Measurements from ENCODE around the gene RPRD2. TPM values are rescaled to one million over a fixed set of nuclear protein-coding genes. Genes with fewer than 3 reads are reported as not detected.

RPRD2 gene
- total RNA-seq, 1 donor from 2014 or later = 32.0 TPM

- Histone ChIP-seq H3K27me3 (ENCODE audit: low read depth) (no peaks in the 10 kb centered on the region), H3K4me3 (peak overlapping the region; percentile 82), H3K4me1 (peaks cover 45% of the 10 kb centered on the region), H3K27ac (peak overlapping the region; percentile 99), H3K9me3 (no peaks in the 10 kb centered on the region), H3K36me3 (no peaks in the 10 kb centered on the region)
- no peak for DNase-seq
- TF ChIP-seq, protein P1, sequence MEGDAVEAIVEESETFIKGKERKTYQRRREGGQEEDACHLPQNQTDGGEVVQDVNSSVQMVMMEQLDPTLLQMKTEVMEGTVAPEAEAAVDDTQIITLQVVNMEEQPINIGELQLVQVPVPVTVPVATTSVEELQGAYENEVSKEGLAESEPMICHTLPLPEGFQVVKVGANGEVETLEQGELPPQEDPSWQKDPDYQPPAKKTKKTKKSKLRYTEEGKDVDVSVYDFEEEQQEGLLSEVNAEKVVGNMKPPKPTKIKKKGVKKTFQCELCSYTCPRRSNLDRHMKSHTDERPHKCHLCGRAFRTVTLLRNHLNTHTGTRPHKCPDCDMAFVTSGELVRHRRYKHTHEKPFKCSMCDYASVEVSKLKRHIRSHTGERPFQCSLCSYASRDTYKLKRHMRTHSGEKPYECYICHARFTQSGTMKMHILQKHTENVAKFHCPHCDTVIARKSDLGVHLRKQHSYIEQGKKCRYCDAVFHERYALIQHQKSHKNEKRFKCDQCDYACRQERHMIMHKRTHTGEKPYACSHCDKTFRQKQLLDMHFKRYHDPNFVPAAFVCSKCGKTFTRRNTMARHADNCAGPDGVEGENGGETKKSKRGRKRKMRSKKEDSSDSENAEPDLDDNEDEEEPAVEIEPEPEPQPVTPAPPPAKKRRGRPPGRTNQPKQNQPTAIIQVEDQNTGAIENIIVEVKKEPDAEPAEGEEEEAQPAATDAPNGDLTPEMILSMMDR (IDR thresholded peaks at IDR 0.05) = no peak
- intact Hi-C loops (cut with DNase I) = no loop called here
- ATAC-seq = no peak
Measured at GRCh38 chr1:150366416-150367296, 2.7 kb downstream of the RPRD2 start.

DNA sequence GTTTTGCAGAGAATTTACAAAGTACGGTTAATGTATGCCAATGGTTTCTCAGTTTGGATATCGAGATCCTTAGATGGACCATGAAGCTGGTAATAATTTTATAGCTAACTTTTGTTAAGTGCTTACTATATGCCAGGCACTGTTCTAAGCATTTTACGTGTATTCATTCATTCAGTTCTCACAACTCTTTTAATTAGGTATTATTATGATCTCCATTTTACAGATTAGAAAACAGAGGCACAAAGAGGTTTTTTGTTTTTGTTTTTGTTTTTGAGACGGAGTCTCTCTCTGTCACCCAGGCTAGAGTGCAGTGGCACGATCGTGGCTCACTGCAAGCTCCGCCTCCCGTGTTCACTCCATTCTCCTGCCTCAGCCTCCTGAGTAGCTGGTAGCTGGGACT lies 7.2 kb downstream of the RPRD2 start:
- Histone ChIP-seq H3K4me1 (peaks cover 58% of the 10 kb centered on the region), H3K27me3 (ENCODE audit: low read depth) (no peaks in the 10 kb centered on the region), H3K9me3 (no peaks in the 10 kb centered on the region), H3K36me3 (no peaks in the 10 kb centered on the region), H3K27ac (no peak overlapping the region), H3K4me3 (no peak overlapping the region)
- ATAC-seq (no peak), DNase-seq (no peak)
- TF ChIP-seq, protein P1 (IDR thresholded peaks at IDR 0.05) = no peak
- intact Hi-C loops (cut with DNase I) = no loop called here

DNA sequence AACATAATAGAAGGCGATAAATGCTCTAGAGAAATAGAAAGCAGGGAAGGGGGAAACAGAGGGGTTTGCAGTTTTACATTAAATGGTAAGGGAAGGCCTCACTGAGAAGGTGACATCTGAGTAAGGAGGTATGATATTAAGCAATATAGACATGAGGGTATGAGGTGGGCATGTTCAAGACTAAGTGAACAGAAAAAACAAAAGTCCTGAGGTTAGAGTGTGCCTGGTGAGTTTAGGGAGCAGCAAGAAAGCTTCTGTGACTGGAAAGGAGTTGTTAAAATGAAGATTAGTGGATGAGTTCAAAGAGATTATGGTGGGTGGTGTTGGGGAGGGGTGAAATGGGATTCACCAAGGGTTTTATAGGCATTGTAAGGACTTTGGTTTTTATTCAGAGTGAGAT lies 8.6 kb downstream of the RPRD2 start:
- no peaks in the 10 kb centered on the region for H3K36me3 ChIP-seq
- intact Hi-C loops (cut with DNase I) = no loop called here
- no peaks in the 10 kb centered on the region for H3K9me3 ChIP-seq
- no peaks in the 10 kb centered on the region for H3K27me3 ChIP-seq (ENCODE audit: low read depth)
- H3K4me1 ChIP-seq = peaks cover 46% of the 10 kb centered on the region
- no peak overlapping the region for H3K27ac ChIP-seq
- H3K4me3 ChIP-seq = no peak overlapping the region
- TF ChIP-seq, protein P1 (IDR thresholded peaks at IDR 0.05) = no peak
- ATAC-seq (no peak), DNase-seq (no peak)

- intact Hi-C loops (cut with DNase I) = no loop called here
- no peak overlapping the region for H3K4me3 ChIP-seq
- TF ChIP-seq, protein P1 (IDR thresholded peaks at IDR 0.05) = no peak
- peaks cover 29% of the 10 kb centered on the region for H3K4me1 ChIP-seq
- H3K9me3 ChIP-seq = no peaks in the 10 kb centered on the region
- DNase-seq (no peak), ATAC-seq (no peak)
- H3K36me3 ChIP-seq = no peaks in the 10 kb centered on the region
- H3K27me3 ChIP-seq (ENCODE audit: low read depth) = no peaks in the 10 kb centered on the region
- H3K27ac ChIP-seq = no peak overlapping the region
Measured at GRCh38 chr1:150376110-150376509, 12.2 kb downstream of the RPRD2 start.

DNA sequence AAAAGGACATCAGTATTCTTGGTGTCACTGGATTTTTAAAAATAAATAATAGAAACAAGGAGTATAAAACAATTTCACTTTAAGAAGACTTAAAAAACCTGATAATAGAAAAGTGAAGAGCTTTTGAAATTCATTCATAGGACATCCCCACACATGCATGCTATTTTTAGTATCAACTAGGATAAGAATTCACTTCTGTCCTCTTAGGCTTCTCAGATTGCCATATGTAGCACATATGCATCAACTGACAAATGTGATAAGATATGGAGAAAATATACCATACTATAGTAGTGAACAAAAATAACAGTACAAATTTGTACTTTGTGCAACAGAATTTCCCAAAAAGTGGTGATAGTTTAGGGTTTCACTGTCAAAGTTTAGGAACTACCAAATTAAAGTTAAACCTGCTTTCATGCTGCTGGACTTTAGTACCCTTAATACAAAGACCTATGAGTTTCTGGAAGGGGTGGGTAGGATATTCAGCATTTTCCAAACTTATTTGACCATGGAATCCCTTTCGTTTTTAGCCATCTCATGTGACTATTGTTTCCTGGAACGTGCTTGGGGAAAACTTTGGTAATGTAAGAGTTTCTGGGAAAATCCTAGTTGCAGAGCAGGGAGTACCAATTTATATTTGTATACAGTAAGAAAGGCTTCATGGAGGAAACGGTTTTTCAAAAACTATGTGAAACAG lies 19.8 kb downstream of the RPRD2 start:
- intact Hi-C loops (cut with DNase I) = no loop called here

More for the DNA sequence above, 19.8 kb downstream of the RPRD2 start:
- ATAC-seq (no peak), DNase-seq (no peak)
- H3K4me1 ChIP-seq = peaks cover 16% of the 10 kb centered on the region
- H3K4me3 ChIP-seq = no peak overlapping the region
- H3K9me3 ChIP-seq = no peaks in the 10 kb centered on the region
- no peak overlapping the region for H3K27ac ChIP-seq
- TF ChIP-seq, protein P1 (IDR thresholded peaks at IDR 0.05) = no peak
- no peaks in the 10 kb centered on the region for H3K36me3 ChIP-seq
- no peaks in the 10 kb centered on the region for H3K27me3 ChIP-seq (ENCODE audit: low read depth)

Data from lower lobe of right lung (tissue), 2 donors.